ENCODE data around the gene DENND1C. TPM values are rescaled to one million over a fixed set of nuclear protein-coding genes. Genes with fewer than 3 reads are reported as not detected.
A peak's percentile ranks its signal among the peaks of the same experiment; 100 is the strongest.

The DENND1C gene
- total and polyA plus RNA-seq, 2 experiments from 2014 or later: 3.1 to 6.1 TPM

GRCh38 chr19:6521718-6522646, 40.4 kb upstream of the DENND1C start:
- Mint-ChIP-seq H3K4me3 (no peak overlapping the region), H3K36me3 (ENCODE audit: low read depth) (peaks cover 2% of the 10 kb centered on the region; the same call in 2 of the 3 replicates), H3K9me3 (peaks cover 28% of the 10 kb centered on the region), H3K27ac (no peak overlapping the region), H3K27me3 (ENCODE audit: insufficient read depth, low read depth, poor library complexity) (peaks cover 10% of the 10 kb centered on the region), H3K4me1 (peaks cover 3% of the 10 kb centered on the region; the same call in 2 of the 3 replicates)
- Histone ChIP-seq H3K27me3 (ENCODE audit: insufficient read depth) (no peaks in the 10 kb centered on the region), H3K4me2 (no peak overlapping the region), H3F3A (replicated peaks; ENCODE audit: low read depth) (no peaks in the 10 kb centered on the region), H3K36me3 (ENCODE audit: insufficient read depth) (no peaks in the 10 kb centered on the region), H2AFZ (peak overlapping the region; percentile 80; the same call in 1 of the 2 replicates), H3K9me2 (ENCODE audit: insufficient read depth) (no peaks in the 10 kb centered on the region), H3K4me1 (ENCODE audit: insufficient read depth) (no peaks in the 10 kb centered on the region), H3K79me2 (replicated peaks; ENCODE audit: insufficient read depth) (no peaks in the 10 kb centered on the region), H3K4me3 (no peak overlapping the region), H4K20me1 (replicated peaks; ENCODE audit: insufficient read depth) (no peaks in the 10 kb centered on the region), H3K27ac (ENCODE audit: low read depth) (no peak overlapping the region)
- TF ChIP-seq EZH2phosphoT487 (IDR thresholded peaks at IDR 0.05; ENCODE audit: unreplicated experiment) (no peak), REST (IDR thresholded peaks at IDR 0.05; ENCODE audit: unreplicated experiment) (no peak), ZNF462 (CRISPR knock-in tag; IDR thresholded peaks at IDR 0.05) (no peak), EZH2 (IDR thresholded peaks at IDR 0.05; ENCODE audit: low read depth, unreplicated experiment) (no peak), POLR2AphosphoS5 (IDR thresholded peaks at IDR 0.05; ENCODE audit: low read depth) (no peak), NANOG (IDR thresholded peaks at IDR 0.05; ENCODE audit: borderline replicate concordance) (no peak), ZNF331 (CRISPR knock-in tag; IDR thresholded peaks at IDR 0.05; ENCODE audit: low read depth) (no peak)
- ATAC-seq (no peak; the same call in 2 of the 3 replicates), DNase-seq (ENCODE audit: low spot score) (peak; percentile 12)
